ENCODE measurements around the gene PTPRH. TPM values are rescaled to one million over a fixed set of nuclear protein-coding genes. Genes with fewer than 3 reads are reported as not detected.

The PTPRH gene
- total and polyA plus RNA-seq, 2 donors (not counting 1 experiment from before 2014, with no cell fraction given) = not detected

DNA sequence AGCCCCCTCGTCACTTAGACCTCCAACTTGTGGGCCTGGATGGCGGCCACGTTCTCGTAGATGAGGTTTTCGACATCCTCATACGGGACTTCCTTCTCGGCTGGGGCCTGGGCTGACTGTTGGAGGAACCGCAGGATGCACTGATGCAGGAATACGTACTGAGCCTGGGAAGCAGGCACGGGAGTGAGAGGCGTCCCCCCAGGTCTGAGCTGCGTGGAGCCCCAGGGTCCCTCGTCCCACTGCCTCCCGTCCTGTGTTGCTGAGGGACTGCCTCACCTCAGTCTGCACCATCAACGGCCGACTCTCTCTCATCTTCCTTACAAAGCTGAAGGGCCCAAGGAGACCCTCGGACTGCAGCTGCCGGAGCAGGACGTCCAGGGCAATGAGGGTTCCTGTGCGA is 27.6 kb downstream of the PTPRH start:
- no peaks in the 10 kb centered on the region for H3K79me2 ChIP-seq (ENCODE audit: control insufficient read depth, insufficient read depth, low read length)
- DNase-seq (no peak), ATAC-seq (ENCODE audit: low read depth) (no peak)
- peaks cover 47% of the 10 kb centered on the region for H3K27me3 Mint-ChIP-seq
- TF ChIP-seq, protein P1, sequence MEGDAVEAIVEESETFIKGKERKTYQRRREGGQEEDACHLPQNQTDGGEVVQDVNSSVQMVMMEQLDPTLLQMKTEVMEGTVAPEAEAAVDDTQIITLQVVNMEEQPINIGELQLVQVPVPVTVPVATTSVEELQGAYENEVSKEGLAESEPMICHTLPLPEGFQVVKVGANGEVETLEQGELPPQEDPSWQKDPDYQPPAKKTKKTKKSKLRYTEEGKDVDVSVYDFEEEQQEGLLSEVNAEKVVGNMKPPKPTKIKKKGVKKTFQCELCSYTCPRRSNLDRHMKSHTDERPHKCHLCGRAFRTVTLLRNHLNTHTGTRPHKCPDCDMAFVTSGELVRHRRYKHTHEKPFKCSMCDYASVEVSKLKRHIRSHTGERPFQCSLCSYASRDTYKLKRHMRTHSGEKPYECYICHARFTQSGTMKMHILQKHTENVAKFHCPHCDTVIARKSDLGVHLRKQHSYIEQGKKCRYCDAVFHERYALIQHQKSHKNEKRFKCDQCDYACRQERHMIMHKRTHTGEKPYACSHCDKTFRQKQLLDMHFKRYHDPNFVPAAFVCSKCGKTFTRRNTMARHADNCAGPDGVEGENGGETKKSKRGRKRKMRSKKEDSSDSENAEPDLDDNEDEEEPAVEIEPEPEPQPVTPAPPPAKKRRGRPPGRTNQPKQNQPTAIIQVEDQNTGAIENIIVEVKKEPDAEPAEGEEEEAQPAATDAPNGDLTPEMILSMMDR (IDR thresholded peaks at IDR 0.05) = no peak
- TF ChIP-seq EZH2 (IDR thresholded peaks at IDR 0.05; ENCODE audit: borderline replicate concordance, insufficient read depth, low read depth, low read length, poor library complexity, severe bottlenecking) = no peak
- peaks cover 0 to 41% (median 0%) of the 10 kb centered on the region in 3 donors for H3K9me3 ChIP-seq (ENCODE audit: control extremely low read depth in 1 of 3, control insufficient read depth in 2 of 3, insufficient read depth in 1 of 3, low read length in 2 of 3)
- H3K4me1 ChIP-seq (ENCODE audit: control insufficient read depth in 2 of 2, insufficient read depth in 2 of 2, low read length in 2 of 2) = peaks cover 22 to 29% of the 10 kb centered on the region in 2 donors
- no peak overlapping the region for H3K4me3 ChIP-seq (ENCODE audit: control extremely low read depth in 1 of 5, extremely low read depth in 1 of 5, insufficient read depth in 1 of 5, low read depth in 2 of 5, low read length in 4 of 5)
- ChIA-PET CTCF (interaction anchor here (0.6 to 0.9 kb wide), 2 partner anchors 323 to 700 kb away, joined by 3 to 5 read pairs; no protein-coding TSS in a partner anchor), POLR2A (interaction anchor here (0.5 kb wide), 1 partner anchor 94 kb away, joined by 4 read pairs; no protein-coding TSS in a partner anchor)
- intact Hi-C loops (cut with micrococcal nuclease) = no loop called here
- no peak overlapping the region for H3K4me3 Mint-ChIP-seq
- no peak overlapping the region for H3K9ac ChIP-seq (ENCODE audit: low read length)
- WGBS (ENCODE audit: insufficient coverage) = 74% methylated on average over 17 of the region's 20 CpGs
- H3K9me3 Mint-ChIP-seq (ENCODE audit: insufficient read depth) = no peaks in the 10 kb centered on the region
- H3K27me3 ChIP-seq (replicated peaks in 1 of 4; ENCODE audit: control extremely low read depth in 1 of 4, control insufficient read depth in 3 of 4, insufficient read depth in 4 of 4, low read length in 3 of 4) = peaks cover 0 to 77% (median 34%) of the 10 kb centered on the region in 4 experiments
- H3K36me3 ChIP-seq (replicated peaks in 1 of 2; ENCODE audit: control extremely low read depth in 1 of 2, control insufficient read depth in 1 of 2, extremely low read depth in 1 of 2, insufficient read depth in 2 of 2, low read length in 1 of 2) = no peaks in the 10 kb centered on the region
- H3K4me1 Mint-ChIP-seq = peaks cover 24% of the 10 kb centered on the region
- H3K27ac ChIP-seq (ENCODE audit: low read length in 2 of 2) = no peak overlapping the region
- H4K20me1 ChIP-seq (ENCODE audit: control insufficient read depth, insufficient read depth, low read length, poor library complexity, severe bottlenecking) = no peaks in the 10 kb centered on the region
- H3K4me2 ChIP-seq (replicated peaks; ENCODE audit: low read depth, low read length, poor library complexity, severe bottlenecking) = no peak overlapping the region
- no peak overlapping the region for H3K27ac Mint-ChIP-seq
- no peak overlapping the region for H2AFZ ChIP-seq (ENCODE audit: insufficient read depth, low read depth, low read length, poor library complexity, severe bottlenecking)

Data from B cell (primary cell).